Endothelial cell of umbilical vein (primary cell): ENCODE measurements around the gene DCHS1. TPM values are rescaled to one million over a fixed set of nuclear protein-coding genes. Genes with fewer than 3 reads are reported as not detected.

Source experiments
- BruUV-seq: library from RNA; stranded (reverse); fragments of 400-500 nt; replicated peaks from 2 replicates; lab custom pipeline; 2021; lab: Mats Ljungman, UMichigan
- CTCF ChIA-PET: fragments of 300-600, 350-600 bp; sonication (Branson Sonifier 250); formaldehyde crosslinking; loops from one replicate; lab custom pipeline; 2021; ENCODE audit warnings: antibody characterized with exemption, inconsistent platforms; lab: Charles Lee
- POLR2A ChIA-PET: fragments of 300-600, 350-600 bp; sonication (Branson Sonifier 250); formaldehyde crosslinking; loops from one replicate; lab custom pipeline; 2021; ENCODE audit warnings: antibody characterized with exemption, inconsistent platforms; lab: Charles Lee
- DNase-seq: peaks from one replicate; pipeline ENCODE4 v3.0.0-alpha.2; 2011; ENCODE audit warnings: low read depth, low spot score
- FAIRE-seq: peaks from 2 replicates; lab custom pipeline; 2011; peaks lifted over from hg19 to GRCh38; lab: Jason Lieb, UNC
- H2AFZ ChIP-seq: 2 replicates; pipeline ENCODE4 v1.6.0; 2012; ENCODE audit warnings: low read depth, low read length, control low read depth, inconsistent platforms
- H3K27ac ChIP-seq: 2 replicates; pipeline ENCODE4 v1.5.1; 2011; ENCODE audit warnings: low read depth, mild to moderate bottlenecking, control low read depth, low read length, moderate library complexity; ENCODE audit not compliant: insufficient read depth
- H3K27me3 ChIP-seq, 2 experiments: 2 replicates each; pipeline versions ENCODE4 v1.6.0 to v1.6.1; 2011; ENCODE audit warnings: low read length in 2 of 2, mixed read lengths in 1 of 2; ENCODE audit not compliant: control insufficient read depth in 2 of 2, insufficient read depth in 2 of 2
- H3K36me3 ChIP-seq, 2 experiments: 2 replicates in 1 of 2; 3 replicates in 1 of 2; pipeline ENCODE4 v1.5.1; 2011; ENCODE audit warnings: low read length in 2 of 2, mild to moderate bottlenecking in 1 of 2, moderate library complexity in 1 of 2; ENCODE audit not compliant: control insufficient read depth in 2 of 2, insufficient read depth in 2 of 2; ENCODE audit errors: extremely low read depth in 1 of 2
- H3K4me1 ChIP-seq: 3 replicates; pipeline ENCODE4 v1.5.1; 2011; ENCODE audit warnings: mild to moderate bottlenecking, low read length; ENCODE audit not compliant: control insufficient read depth, insufficient read depth; ENCODE audit errors: extremely low read depth
- H3K4me2 ChIP-seq: 2 replicates; pipeline ENCODE4 v1.6.1; 2011; ENCODE audit warnings: low read length, control low read depth, mixed read lengths; ENCODE audit not compliant: insufficient read depth
- H3K4me3 ChIP-seq, 3 experiments: fragments of 200-600 bp in 1 of 3; sonication (generic), shearing (Covaris generic) in 1 of 3; replicated peaks in 1 of 3; 2 replicates each; pipeline ENCODE4 v1.5.1; 2011 to 2016; ENCODE audit warnings: control low read depth in 3 of 3, low read length in 3 of 3, mild to moderate bottlenecking in 2 of 3, inconsistent platforms in 1 of 3, low read depth in 1 of 3, moderate library complexity in 1 of 3; ENCODE audit not compliant: insufficient read depth in 1 of 3
- H3K79me2 ChIP-seq: 2 replicates; pipeline ENCODE4 v1.6.0; 2012; ENCODE audit warnings: low read length, inconsistent platforms; ENCODE audit not compliant: control insufficient read depth, insufficient read depth
- H3K9ac ChIP-seq: replicated peaks from 2 replicates; pipeline ENCODE3; 2011; ENCODE audit warnings: low read length, control low read depth; ENCODE audit not compliant: insufficient read depth; ENCODE audit errors: extremely low read depth
- H3K9me1 ChIP-seq: replicated peaks from 3 replicates; pipeline ENCODE4 v1.6.0; 2011; ENCODE audit warnings: mild to moderate bottlenecking, low read length; ENCODE audit not compliant: control insufficient read depth, insufficient read depth; ENCODE audit errors: extremely low read depth
- H3K9me3 ChIP-seq: replicated peaks from 2 replicates; pipeline ENCODE4 v1.5.1; 2012; ENCODE audit warnings: low read length, inconsistent platforms; ENCODE audit not compliant: control insufficient read depth, insufficient read depth
- H4K20me1 ChIP-seq: replicated peaks from 2 replicates; pipeline ENCODE3; 2011; ENCODE audit warnings: mild to moderate bottlenecking, low read length; ENCODE audit not compliant: control insufficient read depth, insufficient read depth; ENCODE audit errors: extremely low read depth
- CTCF ChIP-seq, 2 donors: IDR thresholded peaks; 1 replicate in 1 of 2; 2 replicates in 1 of 2; pipeline ENCODE4 v1.5.1; 2011; ENCODE audit warnings: low read length in 2 of 2, mild to moderate bottlenecking in 2 of 2, moderate library complexity in 2 of 2, control low read depth in 1 of 2, inconsistent platforms in 1 of 2, low read depth in 1 of 2; ENCODE audit not compliant: insufficient read depth in 1 of 2; ENCODE audit errors: extremely low read depth in 1 of 2
- EZH2 ChIP-seq: IDR thresholded peaks from 2 replicates; pipeline ENCODE4 v1.6.1; 2012; ENCODE audit warnings: borderline replicate concordance, low read depth, mild to moderate bottlenecking, moderate library complexity, low read length, inconsistent platforms; ENCODE audit not compliant: severe bottlenecking
- FOS ChIP-seq: IDR thresholded peaks from 2 replicates; pipeline ENCODE4 v1.6.1; 2011; ENCODE audit warnings: mild to moderate bottlenecking, low read length, moderate library complexity, borderline replicate concordance; ENCODE audit not compliant: insufficient read depth
- GATA2 ChIP-seq: IDR thresholded peaks from 2 replicates; pipeline ENCODE4 v1.7.0; 2011; ENCODE audit warnings: low read depth, mild to moderate bottlenecking, moderate library complexity, mixed read lengths, low read length; ENCODE audit not compliant: insufficient read length, insufficient read depth
- JUN ChIP-seq: IDR thresholded peaks from 2 replicates; pipeline ENCODE4 v1.6.1; 2011; ENCODE audit warnings: borderline replicate concordance, low read depth; ENCODE audit not compliant: insufficient read length, insufficient read depth
- MYC ChIP-seq: IDR thresholded peaks from one replicate; pipeline ENCODE4 v1.6.1; 2011; ENCODE audit warnings: mild to moderate bottlenecking, low read depth, low read length
- POLR2A ChIP-seq: IDR thresholded peaks from 2 replicates; pipeline ENCODE4 v1.6.1; 2012; ENCODE audit warnings: low read depth, mild to moderate bottlenecking, control low read depth, low read length
- POLR2AphosphoS5 ChIP-seq: IDR thresholded peaks from 2 replicates; pipeline ENCODE4 v1.6.1; 2012; ENCODE audit warnings: low read depth, mild to moderate bottlenecking, control low read depth, low read length, moderate library complexity; ENCODE audit not compliant: insufficient read depth
- dilution Hi-C: fragments of 300-500 bp; cut with MboI; formaldehyde crosslinking; loops from one replicate; pipeline ENCODE4 v1.15.0; 2019; ENCODE audit warnings: low sequenced_read_pairs; ENCODE audit not compliant: extremely low pct_ligation_motif_present
- intact Hi-C: fragments of 100-400 bp; cut with micrococcal nuclease; formaldehyde crosslinking; loops from one replicate; pipeline ENCODE4 v1.10.0; 2022
- polyA plus RNA-seq, 4 experiments: library from polyadenylated mRNA; depleted of rRNA in 3 of 4; stranded (reverse) in 3 of 4; unstranded in 1 of 4; fragments of >200 nt; gene quantifications; 2 replicates each; pipeline versions ENCODE4 v1.2.1 to v1.2.3, GENCODE V29; 2011 to 2012; ENCODE audit warnings: missing spikeins in 1 of 4
- total RNA-seq: library from RNA; stranded (reverse); gene quantifications from 2 replicates; pipeline ENCODE4 v1.2.3, GENCODE V29; 2021
- TF ChIP-seq, protein P1 (sequence below): IDR thresholded peaks from 2 replicates; pipeline ENCODE4 v1.6.1; 2011; ENCODE audit not compliant: insufficient read depth, insufficient read length

The DCHS1 gene
- total and polyA plus RNA-seq, 2 donors (not counting 3 experiments of a cell fraction or from before 2014, with no cell fraction given): 56.2 to 73.0 TPM

GRCh38 chr11:6646071-6646470 lies 9.5 kb downstream of the DCHS1 start:
- peaks cover 0 to 2% of the 10 kb centered on the region in 2 experiments for H3K36me3 ChIP-seq
- H3K9ac ChIP-seq: peak overlapping the region; percentile 58
- ChIA-PET POLR2A (interaction anchor here (2.3 kb wide), 1 partner anchor 10 kb away, joined by 11 read pairs; no protein-coding TSS in a partner anchor), CTCF (interaction anchor here (1.0 to 2.4 kb wide), 4 partner anchors 10 to 60 kb away, joined by 3 to 19 read pairs (median 12); no protein-coding TSS in a partner anchor)
- no TSS peak for BruUV-seq
- H3K4me1 ChIP-seq: peaks cover 37% of the 10 kb centered on the region
- peak; percentile 92 for FAIRE-seq
- dilution Hi-C loops: no loop called here
- H3K4me2 ChIP-seq: peak overlapping the region; percentile 61
- H2AFZ ChIP-seq: peak overlapping the region; percentile 13
- peak overlapping the region; percentile 84 for H3K27ac ChIP-seq
- no peaks in the 10 kb centered on the region for H3K9me1 ChIP-seq
- intact Hi-C loops: loop anchor here (1.0 kb wide), 5 partner anchors 9 to 37 kb away; partner anchors contain the start of genes DCHS1, MRPL17 and TPP1
- no peak for TF ChIP-seq EZH2
- TF ChIP-seq FOS: no peak
- TF ChIP-seq POLR2AphosphoS5: peak; percentile 97
- TF ChIP-seq POLR2A: peak; percentile 68
- no peak for TF ChIP-seq CTCF (IDR thresholded peaks at IDR 0.05; ENCODE audit: extremely low read depth in 1 of 2, insufficient read depth in 1 of 2, low read depth in 1 of 2, low read length in 2 of 2)
- peak; percentile 92 for TF ChIP-seq MYC
- TF ChIP-seq, protein P1, sequence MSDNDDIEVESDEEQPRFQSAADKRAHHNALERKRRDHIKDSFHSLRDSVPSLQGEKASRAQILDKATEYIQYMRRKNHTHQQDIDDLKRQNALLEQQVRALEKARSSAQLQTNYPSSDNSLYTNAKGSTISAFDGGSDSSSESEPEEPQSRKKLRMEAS: peak; percentile 85
- no peak for TF ChIP-seq GATA2
- TF ChIP-seq JUN: peak; percentile 24
- peak; percentile 74 for DNase-seq
- peaks cover 4% of the 10 kb centered on the region for H3K79me2 ChIP-seq
- H3K9me3 ChIP-seq: no peaks in the 10 kb centered on the region
- no peaks in the 10 kb centered on the region for H3K27me3 ChIP-seq
- H3K4me3 ChIP-seq: no peak overlapping the region
- no peaks in the 10 kb centered on the region for H4K20me1 ChIP-seq
